Aorta (tissue), 5 donors: ENCODE data around the gene EPN2. TPM values are rescaled to one million over a fixed set of nuclear protein-coding genes. Genes with fewer than 3 reads are reported as not detected.

Experiments
- ATAC-seq: fragments of 200-7000 bp; cut with Tn5 transposase; one replicate; pipeline ENCODE4 v1.9.1; 2022; ENCODE audit warnings: moderate library complexity; ENCODE audit not compliant: low FRiP score
- DNase-seq, 2 donors: peaks; one replicate each; pipeline ENCODE4 v3.0.0-alpha.2; 2020
- H3K27ac ChIP-seq, 2 donors: one replicate each; pipeline ENCODE4 v1.5.1; 2013; ENCODE audit warnings: low read length in 2 of 2, mild to moderate bottlenecking in 2 of 2, moderate library complexity in 2 of 2, control low read depth in 1 of 2, inconsistent platforms in 1 of 2, low read depth in 1 of 2
- H3K27me3 ChIP-seq, 2 donors: one replicate each; pipeline ENCODE4 v1.6.1; 2013; ENCODE audit warnings: control low read depth in 1 of 2, low read length in 1 of 2, mild to moderate bottlenecking in 1 of 2, moderate library complexity in 1 of 2; ENCODE audit not compliant: insufficient read depth in 2 of 2, control insufficient read depth in 1 of 2
- H3K36me3 ChIP-seq, 2 donors: one replicate each; pipeline ENCODE4 v1.6.1; 2013; ENCODE audit warnings: control low read depth in 1 of 2, low read length in 1 of 2, mild to moderate bottlenecking in 1 of 2; ENCODE audit not compliant: insufficient read depth in 2 of 2, control insufficient read depth in 1 of 2
- H3K4me1 ChIP-seq, 2 donors: one replicate each; pipeline ENCODE4 v1.6.1; 2013; ENCODE audit warnings: low read length in 2 of 2, control low read depth in 1 of 2, mild to moderate bottlenecking in 1 of 2, moderate library complexity in 1 of 2; ENCODE audit not compliant: insufficient read depth in 2 of 2, control insufficient read depth in 1 of 2
- H3K4me3 ChIP-seq, 2 donors: one replicate each; pipeline ENCODE4 v1.5.1; 2013; ENCODE audit warnings: low read length in 2 of 2, control low read depth in 1 of 2, mild to moderate bottlenecking in 1 of 2
- H3K9me3 ChIP-seq: one replicate; pipeline ENCODE4 v1.6.1; 2013; ENCODE audit warnings: mild to moderate bottlenecking, low read length; ENCODE audit not compliant: control insufficient read depth
- WGBS, 2 donors: extraction: QIAGEN DNeasy Blood & Tissue Kit; methylation state at CpG; one replicate each; pipeline ENCODE4 v1.1.7; 2013; 5-methylcytosine and 5-hydroxymethylcytosine counted together
- intact Hi-C, 2 donors: fragments of 100-400 bp; cut with DNase I; formaldehyde crosslinking; loops; one replicate each; pipeline versions ENCODE4 v1.14.2 to v1.15.0; 2022
- polyA plus RNA-seq, 2 donors: library from polyadenylated mRNA; stranded (reverse); fragments of 200-250 nt; gene quantifications; one replicate each; pipeline ENCODE4 v1.2.3, GENCODE V29; 2013
- total RNA-seq, 2 donors: library from RNA; stranded (reverse); fragmentation: NEBNext Ultra II Directional; extraction: Animal tissue kit (Norgen Biotek cat#: 25700); gene quantifications; one replicate each; pipeline ENCODE4 v1.2.1, GENCODE V29; 2021
- donor health status: healthy with polysubstance abuse.
- donor health status: Bipolar disorder and iron deficiency.
- donor health status: DM: no; HTN: no; CAD: no.
- donor health status: DM: no; HTN: no; CAD: no.
- donor health status: DM: yes; HTN: yes; CAD: no.

EPN2 gene
- total and polyA plus RNA-seq, 4 donors, result 8.6 to 67.7 (median 40.1) TPM

DNA sequence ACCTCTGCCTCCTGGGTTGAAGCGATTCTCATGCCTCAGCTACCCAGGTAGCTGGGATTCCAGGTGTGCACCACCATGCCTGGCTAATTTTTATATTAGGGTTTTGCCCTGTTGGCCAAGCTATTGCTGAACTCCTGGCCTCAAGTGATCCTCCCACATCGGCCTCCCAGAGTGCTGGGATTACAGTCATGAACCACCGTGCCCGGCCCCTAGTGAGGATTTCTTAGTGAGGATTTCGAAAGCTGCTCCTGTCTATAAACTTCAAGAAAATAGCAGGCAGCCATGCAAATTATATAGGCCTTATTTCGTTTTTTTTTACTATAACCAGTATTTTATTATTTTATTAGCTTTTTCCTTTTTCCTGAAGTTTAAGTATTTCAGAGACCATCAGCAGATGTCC is 41.6 kb downstream of the EPN2 start:
- WGBS, 2 donors, result 94 to 97% methylated on average over 6 of the region's 6 CpGs
- no peaks in the 10 kb centered on the region for H3K27me3 ChIP-seq
- H3K4me3 ChIP-seq, result no peak overlapping the region
- ATAC-seq (no peak), DNase-seq (peak in 1 of 2 donors; percentile 17)
- intact Hi-C loops, result no loop called here
- no peaks in the 10 kb centered on the region for H3K9me3 ChIP-seq
- no peak overlapping the region for H3K27ac ChIP-seq
- H3K36me3 ChIP-seq, result no peaks in the 10 kb centered on the region
- H3K4me1 ChIP-seq, result no peaks in the 10 kb centered on the region

DNA sequence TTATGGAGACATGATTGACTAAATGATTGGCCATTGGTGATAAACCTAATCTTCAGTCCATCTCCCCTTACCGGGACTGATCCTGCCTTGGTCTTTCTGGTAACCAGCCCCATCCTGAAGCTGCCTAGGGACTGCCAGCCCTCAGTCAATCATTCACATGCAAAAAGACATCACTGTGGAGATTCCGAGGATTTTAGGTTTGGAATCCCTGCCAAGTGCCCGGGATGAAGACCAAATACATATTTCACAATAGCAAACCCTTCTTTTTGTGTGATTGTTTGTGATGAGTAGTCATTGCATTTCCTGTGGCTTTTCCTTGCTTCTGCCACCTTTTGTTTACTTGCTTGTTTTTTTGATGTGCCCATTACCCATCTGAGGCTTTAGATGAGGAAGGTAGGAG is 44.0 kb downstream of the EPN2 start:
- no peak overlapping the region for H3K4me3 ChIP-seq
- 51 to 58% methylated on average over 3 of the region's 3 CpGs for WGBS, 2 donors
- no peaks in the 10 kb centered on the region for H3K4me1 ChIP-seq
- DNase-seq (peak in 1 of 2 donors; percentile 7), ATAC-seq (no peak)
- no peaks in the 10 kb centered on the region for H3K9me3 ChIP-seq
- no peaks in the 10 kb centered on the region for H3K27me3 ChIP-seq
- intact Hi-C loops, result no loop called here
- H3K27ac ChIP-seq, result no peak overlapping the region
- H3K36me3 ChIP-seq, result no peaks in the 10 kb centered on the region

DNA sequence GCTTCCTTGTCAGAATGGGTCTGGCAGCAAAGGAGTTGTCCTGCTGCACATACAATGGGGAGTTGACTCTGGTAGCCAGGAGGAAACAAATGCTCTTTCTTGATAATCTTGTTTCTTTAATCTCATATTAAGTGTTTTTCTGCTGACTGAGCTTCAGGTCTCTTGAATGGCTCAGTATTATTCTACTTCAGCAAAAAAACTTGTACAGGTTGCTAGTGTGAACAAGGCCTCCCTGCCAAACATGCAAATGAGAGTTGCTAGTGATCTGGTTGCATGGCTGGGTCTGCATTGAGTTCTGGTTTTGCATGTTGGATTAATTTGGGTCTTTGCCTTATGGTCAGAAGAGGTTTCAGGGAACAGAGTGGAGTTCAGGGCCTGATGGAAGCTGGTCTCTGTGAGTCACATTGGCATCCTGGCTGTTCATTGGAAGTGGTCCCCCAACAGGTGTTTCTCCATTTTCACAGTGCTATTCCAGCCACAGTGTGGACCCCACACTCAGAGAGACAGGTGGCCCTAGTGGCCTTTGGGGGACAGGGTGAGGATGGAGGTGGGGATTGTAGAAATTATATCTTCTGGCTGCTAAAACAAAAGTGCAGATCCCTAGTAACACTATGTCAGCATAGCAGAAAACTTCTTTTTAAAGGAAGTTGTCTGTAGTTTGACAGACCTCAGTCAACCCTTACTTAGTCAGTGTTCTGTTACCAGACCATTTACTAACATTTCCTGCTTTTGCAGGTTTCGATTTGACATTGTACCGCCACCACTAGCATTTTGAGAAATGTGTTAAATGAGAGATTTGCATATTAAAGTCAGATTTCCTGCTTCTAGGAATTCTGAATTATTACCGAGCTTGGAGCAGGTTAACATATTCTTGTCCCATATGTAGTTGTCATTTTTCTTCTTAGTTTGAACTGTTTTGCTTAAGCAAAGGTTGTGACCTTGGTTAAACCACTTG is 47.1 kb downstream of the EPN2 start:
- Histone ChIP-seq H3K4me1 (no peaks in the 10 kb centered on the region), H3K27ac (no peak overlapping the region), H3K9me3 (no peaks in the 10 kb centered on the region), H3K4me3 (no peak overlapping the region), H3K36me3 (no peaks in the 10 kb centered on the region), H3K27me3 (no peaks in the 10 kb centered on the region)
- ATAC-seq (no peak), DNase-seq (no peak)
- WGBS, 2 donors, result 84 to 85% methylated on average over 3 of the region's 3 CpGs
- intact Hi-C loops, result no loop called here

DNA sequence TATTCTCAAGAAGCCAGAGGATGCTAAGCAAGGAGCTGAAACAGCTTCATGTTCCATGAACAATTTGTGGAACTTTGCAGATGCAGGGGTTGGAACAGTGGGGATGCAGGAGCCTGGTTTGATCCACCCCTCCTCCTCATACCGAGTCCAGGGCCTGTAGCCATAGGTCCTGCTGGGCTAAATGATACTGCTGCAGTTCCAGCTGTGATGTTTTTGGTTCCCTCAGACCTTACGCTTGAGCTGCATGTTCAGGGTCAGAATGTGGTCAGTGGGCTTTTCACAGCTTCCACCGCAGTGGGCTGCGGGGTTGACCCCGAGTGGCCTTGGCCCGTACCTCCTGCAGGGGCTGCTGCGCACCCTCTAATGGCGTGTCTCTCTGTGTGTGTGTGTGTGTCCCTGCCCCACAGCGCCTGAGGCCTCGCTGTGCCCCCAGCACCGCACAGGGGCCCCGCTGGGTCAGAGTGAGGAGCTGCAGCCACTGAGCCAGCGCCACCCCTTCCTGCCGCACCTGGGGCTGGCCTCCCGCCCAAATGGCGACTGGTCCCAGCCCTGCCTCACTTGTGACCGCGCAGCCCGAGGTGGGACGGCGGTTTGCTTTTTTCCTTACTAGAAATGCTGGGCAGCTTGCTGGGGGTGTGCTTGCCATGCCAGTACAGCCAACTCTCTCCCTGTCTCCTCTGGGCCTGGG is 48.2 kb downstream of the EPN2 start:
- Histone ChIP-seq H3K4me1 (no peaks in the 10 kb centered on the region), H3K27me3 (no peaks in the 10 kb centered on the region), H3K4me3 (no peak overlapping the region), H3K36me3 (no peaks in the 10 kb centered on the region), H3K27ac (no peak overlapping the region), H3K9me3 (no peaks in the 10 kb centered on the region)
- intact Hi-C loops, result no loop called here
- DNase-seq (no peak), ATAC-seq (no peak)
- 67 to 87% methylated on average over 21 of the region's 21 CpGs for WGBS, 2 donors

DNA sequence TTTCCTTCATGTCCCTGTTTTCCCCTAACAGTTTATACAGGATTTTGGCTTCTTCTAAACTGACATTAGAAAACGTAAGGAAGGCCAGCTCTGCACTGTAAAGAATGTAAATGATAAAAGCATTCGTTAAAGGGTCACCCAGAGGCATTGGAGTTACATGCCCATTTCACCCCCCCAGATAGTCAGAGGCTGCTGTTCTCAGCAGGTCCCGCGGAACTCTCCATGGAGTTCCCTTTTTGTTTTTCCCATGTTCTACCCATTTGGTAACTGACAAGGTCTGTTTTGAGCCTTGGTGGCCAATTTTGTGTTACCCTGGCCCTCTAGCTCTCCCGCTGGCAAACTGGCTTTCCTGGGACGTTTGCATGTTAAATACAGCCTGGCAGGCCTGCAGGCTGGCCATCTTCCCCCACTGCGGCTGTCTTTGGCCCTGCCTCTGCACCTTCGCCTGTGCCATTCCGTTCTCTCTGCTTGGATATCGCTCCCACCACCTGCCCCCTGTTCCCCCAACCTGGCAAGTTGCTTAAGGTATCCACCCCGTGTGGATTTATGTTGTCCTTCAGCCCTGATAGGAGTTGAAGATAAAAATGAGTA is 49.7 kb downstream of the EPN2 start:
- no peak overlapping the region for H3K4me3 ChIP-seq
- no peak for DNase-seq
- H3K36me3 ChIP-seq, result no peaks in the 10 kb centered on the region
- H3K27me3 ChIP-seq, result no peaks in the 10 kb centered on the region
- no peaks in the 10 kb centered on the region for H3K9me3 ChIP-seq
- intact Hi-C loops, result no loop called here
- no peak for ATAC-seq
- no peaks in the 10 kb centered on the region for H3K4me1 ChIP-seq
- H3K27ac ChIP-seq, result peak overlapping the region in 1 of 2 donors; percentile 20
- 2 to 6% methylated on average over 11 of the region's 11 CpGs for WGBS, 2 donors

DNA sequence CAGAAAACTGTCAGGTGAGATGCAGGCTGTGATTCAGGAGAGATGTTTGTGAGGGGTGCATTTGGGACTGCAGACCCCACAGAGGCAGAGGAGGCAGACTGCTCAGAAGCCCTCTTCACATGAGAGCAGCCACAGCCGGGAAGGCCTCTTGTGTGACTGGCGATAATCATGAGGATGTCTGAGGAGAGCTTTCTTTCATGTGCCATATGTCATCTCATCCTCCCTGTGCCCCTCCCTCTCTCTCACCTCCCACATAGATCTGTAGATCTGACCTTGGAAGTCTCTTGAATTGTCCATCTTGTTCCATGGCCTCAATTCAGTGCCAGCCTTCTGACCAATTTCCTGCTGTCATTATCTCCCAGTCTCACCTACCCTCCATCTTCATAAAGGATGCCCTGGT is 50.5 kb downstream of the EPN2 start:
- Histone ChIP-seq H3K4me1 (no peaks in the 10 kb centered on the region), H3K9me3 (no peaks in the 10 kb centered on the region), H3K4me3 (no peak overlapping the region), H3K27ac (no peak overlapping the region), H3K27me3 (no peaks in the 10 kb centered on the region), H3K36me3 (no peaks in the 10 kb centered on the region)
- intact Hi-C loops, result no loop called here
- 78 to 80% methylated on average over 2 of the region's 2 CpGs for WGBS, 2 donors
- ATAC-seq (no peak), DNase-seq (no peak)

DNA sequence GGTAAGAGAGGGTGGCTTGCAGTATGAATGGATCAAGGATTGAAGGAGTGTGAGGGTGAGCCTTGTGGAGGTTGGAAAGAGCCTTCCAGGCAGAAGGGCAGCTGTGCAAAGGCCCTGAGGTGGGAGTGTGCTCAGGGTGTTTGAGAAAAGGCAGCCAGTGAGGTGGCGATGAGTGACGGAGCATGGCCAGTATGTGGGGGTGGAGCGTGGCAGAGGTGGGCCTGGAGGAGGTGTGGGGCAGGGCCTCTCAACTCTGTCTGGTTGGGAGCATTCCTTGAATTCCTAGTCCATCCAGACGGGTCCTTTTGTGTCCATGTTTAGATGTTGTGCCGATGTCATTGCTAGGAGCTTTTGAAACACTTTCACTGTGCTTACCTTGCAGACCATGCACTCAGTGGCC is 51.3 kb downstream of the EPN2 start:
- Histone ChIP-seq H3K4me3 (no peak overlapping the region), H3K9me3 (no peaks in the 10 kb centered on the region), H3K27me3 (no peaks in the 10 kb centered on the region), H3K27ac (no peak overlapping the region), H3K4me1 (no peaks in the 10 kb centered on the region), H3K36me3 (no peaks in the 10 kb centered on the region)
- no peak for ATAC-seq
- no peak for DNase-seq
- WGBS, 2 donors, result 68% methylated on average over 5 of the region's 5 CpGs
- intact Hi-C loops, result no loop called here

DNA sequence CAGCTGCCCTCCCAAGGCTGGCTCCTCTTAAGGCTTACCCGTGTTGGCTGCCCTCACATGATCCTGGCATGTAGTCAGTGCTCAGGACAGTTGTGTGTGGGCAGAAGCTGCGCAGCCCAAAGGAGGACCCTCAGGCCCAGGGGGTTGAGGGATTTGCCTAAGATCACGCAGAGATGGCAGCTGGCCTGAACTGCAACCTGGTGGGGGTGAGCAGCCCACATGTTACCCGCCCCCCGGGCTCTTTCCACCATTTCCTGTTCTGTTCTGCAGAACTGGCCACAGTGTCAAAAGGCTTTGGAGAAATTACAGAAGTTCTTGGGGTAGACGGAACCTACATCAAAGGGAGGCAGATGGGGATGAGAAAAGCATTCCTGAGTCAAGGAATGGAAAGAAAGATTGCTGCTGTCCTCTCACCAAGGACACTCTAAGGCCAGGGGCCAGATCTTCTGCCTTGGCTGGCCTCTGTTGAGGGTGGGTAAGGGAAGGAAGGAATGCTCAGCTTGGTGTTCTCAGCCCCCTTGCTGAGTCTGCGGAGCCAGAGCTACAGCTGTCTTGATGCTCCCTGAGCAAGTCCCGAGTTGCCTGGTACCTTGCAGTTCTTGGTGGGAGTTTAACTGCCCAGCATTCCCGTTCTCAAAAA is 53.0 kb downstream of the EPN2 start:
- WGBS, 2 donors, result 60 to 61% methylated on average over 9 of the region's 9 CpGs

More for the DNA sequence above, 53.0 kb downstream of the EPN2 start:
- DNase-seq (no peak), ATAC-seq (no peak)
- H3K4me3 ChIP-seq, result no peak overlapping the region
- no peaks in the 10 kb centered on the region for H3K9me3 ChIP-seq
- no peak overlapping the region for H3K27ac ChIP-seq
- intact Hi-C loops, result no loop called here
- no peaks in the 10 kb centered on the region for H3K27me3 ChIP-seq
- H3K4me1 ChIP-seq, result no peaks in the 10 kb centered on the region
- no peaks in the 10 kb centered on the region for H3K36me3 ChIP-seq
